H1 (cell line): ENCODE data around the gene INVS. TPM values are rescaled to one million over a fixed set of nuclear protein-coding genes. Genes with fewer than 3 reads are reported as not detected.

Experiments used
- CTCF ChIA-PET: fragments of 300-600 bp; sonication (Branson Sonifier 250); formaldehyde crosslinking; loops from one replicate; lab custom pipeline; 2021; ENCODE audit not compliant: partially characterized antibody; lab: Charles Lee
- POLR2A ChIA-PET: fragments of 300-600 bp; sonication (Branson Sonifier 250); formaldehyde crosslinking; loops from one replicate; lab custom pipeline; 2021; ENCODE audit warnings: inconsistent platforms; ENCODE audit not compliant: partially characterized antibody; lab: Charles Lee
- DNase-seq, 2 experiments: peaks; one replicate each; pipeline versions ENCODE4 v3.0.0 to v3.0.0-alpha.2; 2010 to 2022; ENCODE audit warnings: low spot score in 2 of 2, low read depth in 1 of 2, mixed read lengths in 1 of 2
- FAIRE-seq: peaks from 2 replicates; lab custom pipeline; 2011; peaks lifted over from hg19 to GRCh38; lab: Jason Lieb, UNC
- H2AFZ ChIP-seq: 2 replicates; pipeline ENCODE4 v1.8.1; 2012; ENCODE audit warnings: low read length, inconsistent platforms
- H2AK5ac ChIP-seq: 2 replicates; pipeline ENCODE4 v1.6.1; 2013; ENCODE audit warnings: low read depth, low read length
- H2BK120ac ChIP-seq: replicated peaks from 2 replicates; pipeline ENCODE3; 2013; ENCODE audit warnings: low read depth, low read length, inconsistent platforms
- H2BK12ac ChIP-seq: 2 replicates; pipeline ENCODE4 v1.6.1; 2013; ENCODE audit warnings: low read depth, low read length
- H2BK15ac ChIP-seq: 2 replicates; pipeline ENCODE4 v1.6.1; 2013; ENCODE audit warnings: low read length
- H2BK20ac ChIP-seq: 2 replicates; pipeline ENCODE4 v1.6.1; 2013; ENCODE audit warnings: low read length
- H2BK5ac ChIP-seq: 2 replicates; pipeline ENCODE4 v1.6.1; 2013; ENCODE audit warnings: low read depth, low read length
- H3K14ac ChIP-seq: 2 replicates; pipeline ENCODE4 v1.6.1; 2013; ENCODE audit warnings: inconsistent platforms; ENCODE audit not compliant: insufficient read length
- H3K18ac ChIP-seq: 2 replicates; pipeline ENCODE4 v1.6.1; 2013; ENCODE audit warnings: low read length; ENCODE audit errors: extremely low read depth
- H3K23ac ChIP-seq: 2 replicates; pipeline ENCODE4 v1.6.1; 2013; ENCODE audit warnings: inconsistent platforms; ENCODE audit not compliant: insufficient read length
- H3K23me2 ChIP-seq: 2 replicates; pipeline ENCODE4 v1.6.1; 2013; ENCODE audit warnings: low read depth, low read length
- H3K27ac ChIP-seq: 2 replicates; pipeline ENCODE4 v1.6.1; 2011; ENCODE audit warnings: low read depth, low read length, inconsistent platforms
- H3K27me3 ChIP-seq, 4 experiments: replicated peaks in 1 of 4; 1 replicate in 1 of 4; 2 replicates in 3 of 4; pipeline versions ENCODE4 v1.6.1 to v1.8.1; 2011 to 2013; ENCODE audit warnings: low read length in 3 of 4, mild to moderate bottlenecking in 3 of 4, inconsistent platforms in 2 of 4, mixed read lengths in 2 of 4, moderate library complexity in 1 of 4; ENCODE audit not compliant: control insufficient read depth in 3 of 4, insufficient read depth in 3 of 4; ENCODE audit errors: extremely low read depth in 1 of 4
- H3K36me3 ChIP-seq, 4 experiments: 2 replicates each; pipeline versions ENCODE4 v1.6.1 to v1.8.1; 2011 to 2013; ENCODE audit warnings: mild to moderate bottlenecking in 4 of 4, low read length in 3 of 4, moderate library complexity in 2 of 4, control low read depth in 1 of 4, inconsistent platforms in 1 of 4; ENCODE audit not compliant: insufficient read depth in 4 of 4, control insufficient read depth in 2 of 4
- H3K4ac ChIP-seq: replicated peaks from 2 replicates; pipeline ENCODE3; 2013; ENCODE audit warnings: low read length, low read depth, mixed read lengths, inconsistent platforms; ENCODE audit not compliant: insufficient read length
- H3K4me1 ChIP-seq, 4 experiments: replicated peaks in 1 of 4; 1 replicate in 1 of 4; 2 replicates in 3 of 4; pipeline versions ENCODE4 v1.6.1 to v1.8.1; 2011 to 2013; ENCODE audit warnings: low read length in 3 of 4, inconsistent platforms in 2 of 4, mixed read lengths in 1 of 4; ENCODE audit not compliant: insufficient read depth in 4 of 4, control insufficient read depth in 3 of 4
- H3K4me2 ChIP-seq, 2 experiments: 2 replicates each; pipeline versions ENCODE4 v1.6.1 to v1.8.1; 2011 to 2013; ENCODE audit warnings: low read depth in 2 of 2, low read length in 2 of 2, control low read depth in 1 of 2, inconsistent platforms in 1 of 2, mild to moderate bottlenecking in 1 of 2; ENCODE audit not compliant: insufficient read depth in 1 of 2
- H3K4me3 ChIP-seq, 4 experiments: fragments of 200-600, 300-600 bp in 1 of 4; sonication (generic), shearing (Covaris generic), sonication (Bioruptor Twin) in 1 of 4; 2 replicates each; pipeline versions ENCODE4 v1.5.1 to v1.8.1; 2011 to 2016; ENCODE audit warnings: low read length in 4 of 4, low read depth in 3 of 4, control low read depth in 2 of 4, inconsistent platforms in 2 of 4, mild to moderate bottlenecking in 2 of 4, mixed read lengths in 1 of 4, moderate library complexity in 1 of 4; ENCODE audit not compliant: insufficient read depth in 2 of 4; ENCODE audit errors: extremely low read depth in 1 of 4
- H3K56ac ChIP-seq: replicated peaks from 2 replicates; pipeline ENCODE3; 2013; ENCODE audit warnings: low read depth, mild to moderate bottlenecking, mixed read lengths, low read length, inconsistent platforms; ENCODE audit not compliant: insufficient read length
- H3K79me1 ChIP-seq: 2 replicates; pipeline ENCODE4 v1.6.1; 2013; ENCODE audit warnings: low read depth, low read length, control low read depth
- H3K79me2 ChIP-seq, 2 experiments: 2 replicates each; pipeline versions ENCODE4 v1.6.1 to v1.8.1; 2012 to 2013; ENCODE audit warnings: low read length in 2 of 2, mild to moderate bottlenecking in 2 of 2, inconsistent platforms in 1 of 2; ENCODE audit not compliant: insufficient read depth in 2 of 2, control insufficient read depth in 1 of 2
- H3K9ac ChIP-seq, 4 experiments: replicated peaks in 1 of 4; 1 replicate in 1 of 4; 2 replicates in 3 of 4; pipeline versions ENCODE4 v1.6.1 to v1.8.1; 2011 to 2013; ENCODE audit warnings: low read depth in 3 of 4, low read length in 3 of 4, control low read depth in 2 of 4, mild to moderate bottlenecking in 2 of 4, moderate library complexity in 2 of 4, inconsistent platforms in 1 of 4; ENCODE audit errors: extremely low read depth in 1 of 4
- H3K9me3 ChIP-seq, 2 experiments: 2 replicates each; pipeline versions ENCODE4 v1.6.1 to v1.8.1; 2012 to 2013; ENCODE audit warnings: mild to moderate bottlenecking in 2 of 2, moderate library complexity in 2 of 2, control low read depth in 1 of 2, inconsistent platforms in 1 of 2, low read depth in 1 of 2, low read length in 1 of 2, mixed read lengths in 1 of 2; ENCODE audit not compliant: insufficient read depth in 2 of 2
- H4K20me1 ChIP-seq, 2 experiments: replicated peaks in 1 of 2; 2 replicates each; pipeline versions ENCODE3 to v1.8.1; 2011 to 2013; ENCODE audit warnings: inconsistent platforms in 2 of 2, low read length in 2 of 2, mild to moderate bottlenecking in 1 of 2; ENCODE audit not compliant: insufficient read depth in 2 of 2, control insufficient read depth in 1 of 2
- H4K5ac ChIP-seq: 2 replicates; pipeline ENCODE4 v1.6.1; 2013; ENCODE audit warnings: low read length, low read depth, mixed read lengths, inconsistent platforms; ENCODE audit not compliant: insufficient read length
- H4K8ac ChIP-seq: 2 replicates; pipeline ENCODE4 v1.8.0; 2013; ENCODE audit warnings: mild to moderate bottlenecking, moderate library complexity, low read length, inconsistent platforms; ENCODE audit not compliant: insufficient read depth; ENCODE audit errors: extremely low read depth
- H4K91ac ChIP-seq: replicated peaks from 2 replicates; pipeline ENCODE3; 2013; ENCODE audit warnings: low read length, mixed read lengths, inconsistent platforms; ENCODE audit not compliant: insufficient read length
- BACH1 ChIP-seq: IDR thresholded peaks from 2 replicates; pipeline ENCODE4 v1.6.1; 2012; ENCODE audit warnings: low read length, improper control_type of control experiment
- HDAC6 ChIP-seq: IDR thresholded peaks from one replicate; pipeline ENCODE4 v1.7.1; 2012; ENCODE audit warnings: low read depth, mild to moderate bottlenecking, inconsistent platforms, low read length, moderate library complexity
- POLR2A ChIP-seq, 2 experiments: IDR thresholded peaks; 1 replicate in 1 of 2; 2 replicates in 1 of 2; pipeline ENCODE4 v1.6.1; 2011; ENCODE audit warnings: low read depth in 2 of 2, low read length in 2 of 2, mild to moderate bottlenecking in 2 of 2; ENCODE audit errors: control extremely low read depth in 1 of 2
- TAF7 ChIP-seq: optimal IDR thresholded peaks from 2 replicates; pipeline ENCODE3; 2011; ENCODE audit warnings: low read depth, mild to moderate bottlenecking, inconsistent platforms, low read length, moderate library complexity, borderline replicate concordance
- ZNF274 ChIP-seq: IDR thresholded peaks from 2 replicates; pipeline ENCODE4 v1.7.0; 2012; ENCODE audit warnings: low read length, borderline replicate concordance; ENCODE audit errors: extremely low read depth
- WGBS, 2 experiments: shearing (Covaris generic) in 1 of 2; methylation state at CpG; one replicate each; pipeline versions ENCODE4 v1.1.6 to v1.1.7; 2013 to 2015; ENCODE audit warnings: low lambda C conversion rate in 2 of 2, mixed read lengths in 2 of 2, inconsistent platforms in 1 of 2, low coverage in 1 of 2, missing lambda C conversion rate in 1 of 2; ENCODE audit not compliant: insufficient replicate concordance in 2 of 2, insufficient coverage in 1 of 2, insufficient read length in 1 of 2; ENCODE audit errors: extremely low coverage in 1 of 2, missing lambda C conversion rate in 1 of 2; 5-methylcytosine and 5-hydroxymethylcytosine counted together
- polyA plus RNA-seq, 7 experiments: library from polyadenylated mRNA; depleted of rRNA in 3 of 7; stranded (reverse) in 5 of 7; unstranded in 2 of 7; fragments of >200 nt in 5 of 7; fragments of 200-250 nt in 2 of 7; gene quantifications; 1 replicate in 5 of 7; 2 replicates in 1 of 7; 4 replicates in 1 of 7; pipeline versions ENCODE4 v1.2.1 to v1.2.3, GENCODE V29; 2011 to 2013; ENCODE audit warnings: missing spikeins in 2 of 7, mixed read lengths in 2 of 7
- total RNA-seq: library from RNA; stranded (reverse); fragmentation: NEBNext Ultra II Directional; extraction: Animal tissue kit (Norgen Biotek cat#: 25700); gene quantifications from 2 replicates; pipeline ENCODE4 v1.2.1, GENCODE V29; 2021

The INVS gene
- total and polyA plus RNA-seq, 2 of the 8 experiments (the other 6 are each of a cell fraction or from before 2014, with no cell fraction given), result 4.1 to 6.9 TPM

DNA sequence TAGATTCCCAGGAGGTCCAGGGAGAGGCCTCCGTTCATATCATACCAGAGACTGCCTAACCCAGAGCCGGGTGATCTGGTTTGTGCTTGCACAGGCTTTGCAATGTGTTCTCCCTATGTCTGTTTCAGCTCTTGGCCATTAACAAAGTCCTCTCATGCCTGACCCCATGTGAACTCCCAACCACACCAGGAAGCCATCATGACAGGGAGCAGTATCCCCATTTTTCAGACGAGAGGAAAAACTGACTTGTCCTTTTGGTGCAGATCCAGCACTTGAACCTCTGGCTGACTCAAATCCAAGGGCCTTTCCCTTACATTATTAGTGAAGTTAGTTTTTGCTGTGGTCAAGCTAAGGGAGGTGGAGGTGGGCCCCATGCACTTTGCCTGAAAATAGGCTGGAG, 195.3 kb downstream of the INVS start:
- ChIA-PET CTCF (interaction anchor here (1.1 kb wide), 1 partner anchor 42 kb away, joined by 3 read pairs; no protein-coding TSS in a partner anchor), POLR2A (interaction anchor here (0.6 to 2.1 kb wide), 3 partner anchors 8 to 139 kb away, joined by 3 to 7 read pairs (median 4); no protein-coding TSS in a partner anchor)
- Histone ChIP-seq H3K79me1 (no peaks in the 10 kb centered on the region), H2AK5ac (no peak overlapping the region), H4K91ac (no peak overlapping the region), H3K18ac (no peak overlapping the region), H3K14ac (no peak overlapping the region), H3K23me2 (peaks cover 1% of the 10 kb centered on the region; the same call in 1 of the 2 replicates), H3K27me3 (no peaks in the 10 kb centered on the region), H2BK15ac (no peak overlapping the region), H3K9me3 (no peaks in the 10 kb centered on the region), H4K5ac (no peak overlapping the region), H4K20me1 (peaks cover 6 to 13% of the 10 kb centered on the region in 2 experiments), H2BK5ac (no peak overlapping the region), H3K4me2 (no peak overlapping the region), H4K8ac (no peak overlapping the region), H2BK20ac (no peak overlapping the region), H2BK120ac (no peak overlapping the region), H3K36me3 (peaks cover 2 to 27% (median 12%) of the 10 kb centered on the region in 4 experiments; a peak in 5 of 8 replicates), H3K4me1 (no peaks in the 10 kb centered on the region), H2AFZ (no peak overlapping the region), H3K79me2 (no peaks in the 10 kb centered on the region), H3K23ac (no peak overlapping the region), H3K9ac (no peak overlapping the region), H3K27ac (no peak overlapping the region), H2BK12ac (no peak overlapping the region), H3K4me3 (no peak overlapping the region), H3K56ac (no peak overlapping the region), H3K4ac (no peak overlapping the region)
- FAIRE-seq, result no peak
- 96% methylated on average over 3 of the region's 3 CpGs; no CpG with 5 or more reads in 1 of the 2 experiments for WGBS, 2 experiments
- TF ChIP-seq ZNF274 (no peak), TAF7 (no peak), HDAC6 (no peak), POLR2A (IDR thresholded peaks at IDR 0.05; ENCODE audit: control extremely low read depth in 1 of 2, low read depth in 2 of 2, low read length in 2 of 2) (peak in 1 of 2 experiments; percentile 24; a peak in 1 of 3 replicates), BACH1 (no peak)
- no peak for DNase-seq
